K562 (cell line): Measurements from ENCODE around the gene ARL10.

Experiments
- KHSRP ChIP-seq: fragments of 450-650 bp; IDR thresholded peaks from 2 replicates; pipeline ENCODE4 v1.6.1; 2017
- PATZ1 ChIP-seq: fragments of 250-450 bp; sonication (Bioruptor Pico); IDR thresholded peaks from 2 replicates; pipeline ENCODE4 v1.5.0; 2020; ENCODE audit warnings: mild to moderate bottlenecking, borderline replicate concordance

GRCh38 chr5:176337913-176338312, 27.4 kb upstream of the ARL10 start:
- TF ChIP-seq PATZ1: no peak
- no peak for TF ChIP-seq KHSRP
